H1 (cell line): ENCODE results near the gene PIK3R5.

ENCODE experiments used
- EZH2 ChIP-seq: fragments of 200-600 bp; sonication (generic); IDR thresholded peaks from 2 replicates; pipeline ENCODE4 v1.7.1; 2012; ENCODE audit warnings: low read depth, mild to moderate bottlenecking, moderate library complexity, low read length, inconsistent platforms; ENCODE audit not compliant: severe bottlenecking
- NRF1 ChIP-seq: IDR thresholded peaks from 2 replicates; pipeline ENCODE4 v1.6.1; 2011; ENCODE audit warnings: mild to moderate bottlenecking, low read depth, low read length, improper control_type of control experiment
- POLR2A ChIP-seq, 2 experiments: IDR thresholded peaks; 1 replicate in 1 of 2; 2 replicates in 1 of 2; pipeline ENCODE4 v1.6.1; 2011; ENCODE audit warnings: low read depth in 2 of 2, low read length in 2 of 2, mild to moderate bottlenecking in 2 of 2; ENCODE audit errors: control extremely low read depth in 1 of 2
- RFX5 ChIP-seq: IDR thresholded peaks from 2 replicates; pipeline ENCODE4 v1.6.1; 2011; ENCODE audit warnings: low read depth, low read length, improper control_type of control experiment, borderline replicate concordance
- TF ChIP-seq, protein P1 (sequence below), 3 experiments: IDR thresholded peaks; 1 replicate in 2 of 3; 2 replicates in 1 of 3; pipeline versions ENCODE4 v1.5.1 to v1.6.1; 2011; ENCODE audit warnings: low read length in 3 of 3, mild to moderate bottlenecking in 3 of 3, inconsistent platforms in 2 of 3, low read depth in 1 of 3, moderate library complexity in 1 of 3; ENCODE audit not compliant: insufficient read depth in 1 of 3; ENCODE audit errors: control extremely low read depth in 1 of 3

DNA sequence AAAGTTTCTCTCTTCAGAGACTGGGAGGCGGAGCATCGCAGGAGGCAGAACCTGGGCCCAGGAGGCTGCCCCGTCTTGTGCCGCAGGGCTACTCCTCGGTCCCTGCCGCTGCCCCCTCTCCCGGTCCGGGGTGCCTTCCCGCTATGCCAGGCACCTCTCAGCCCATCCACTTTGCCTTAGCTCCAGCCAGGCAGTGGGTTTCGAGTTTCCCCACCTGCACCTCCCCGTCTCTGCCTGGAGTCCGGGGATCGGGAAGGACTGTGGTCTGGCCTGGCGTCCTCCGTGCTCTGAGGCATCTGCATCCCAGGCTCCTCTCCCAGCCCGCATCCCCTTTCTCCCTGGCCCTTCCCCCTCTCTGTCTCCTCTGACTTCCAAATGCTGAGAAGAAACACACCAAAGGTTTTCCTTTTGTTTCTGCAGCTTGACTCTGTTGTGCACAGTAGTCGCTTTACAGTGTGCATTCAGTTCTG is 71.3 kb downstream of the PIK3R5 start:
- no peak for TF ChIP-seq NRF1
- TF ChIP-seq POLR2A (IDR thresholded peaks at IDR 0.05; ENCODE audit: control extremely low read depth in 1 of 2, low read depth in 2 of 2, low read length in 2 of 2): no peak
- TF ChIP-seq RFX5: no peak
- TF ChIP-seq EZH2: no peak
- TF ChIP-seq, protein P1, sequence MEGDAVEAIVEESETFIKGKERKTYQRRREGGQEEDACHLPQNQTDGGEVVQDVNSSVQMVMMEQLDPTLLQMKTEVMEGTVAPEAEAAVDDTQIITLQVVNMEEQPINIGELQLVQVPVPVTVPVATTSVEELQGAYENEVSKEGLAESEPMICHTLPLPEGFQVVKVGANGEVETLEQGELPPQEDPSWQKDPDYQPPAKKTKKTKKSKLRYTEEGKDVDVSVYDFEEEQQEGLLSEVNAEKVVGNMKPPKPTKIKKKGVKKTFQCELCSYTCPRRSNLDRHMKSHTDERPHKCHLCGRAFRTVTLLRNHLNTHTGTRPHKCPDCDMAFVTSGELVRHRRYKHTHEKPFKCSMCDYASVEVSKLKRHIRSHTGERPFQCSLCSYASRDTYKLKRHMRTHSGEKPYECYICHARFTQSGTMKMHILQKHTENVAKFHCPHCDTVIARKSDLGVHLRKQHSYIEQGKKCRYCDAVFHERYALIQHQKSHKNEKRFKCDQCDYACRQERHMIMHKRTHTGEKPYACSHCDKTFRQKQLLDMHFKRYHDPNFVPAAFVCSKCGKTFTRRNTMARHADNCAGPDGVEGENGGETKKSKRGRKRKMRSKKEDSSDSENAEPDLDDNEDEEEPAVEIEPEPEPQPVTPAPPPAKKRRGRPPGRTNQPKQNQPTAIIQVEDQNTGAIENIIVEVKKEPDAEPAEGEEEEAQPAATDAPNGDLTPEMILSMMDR (IDR thresholded peaks at IDR 0.05; ENCODE audit: control extremely low read depth in 1 of 3, insufficient read depth in 1 of 3, low read depth in 1 of 3, low read length in 3 of 3): no peak
